A549 (cell line): ENCODE results near the gene NIT2. TPM values are rescaled to one million over a fixed set of nuclear protein-coding genes. Genes with fewer than 3 reads are reported as not detected.

Experiments used
- ATAC-seq, 2 experiments: fragments of 200-7000 bp in 1 of 2; fragments of >200 bp in 1 of 2; cut with Nextera tagmentation in 1 of 2; cut with Tn5 transposase in 1 of 2; 3 replicates each; pipeline versions ENCODE4 v1.8.0 to v1.9.1; 2018 to 2020; ENCODE audit warnings: mild to moderate bottlenecking in 1 of 2, moderate library complexity in 1 of 2
- CTCF ChIA-PET: fragments of 300-600 bp; sonication (Branson Sonifier 250); formaldehyde crosslinking; extraction: SDS; loops from one replicate; lab custom pipeline; 2021; ENCODE audit warnings: antibody characterized with exemption, inconsistent platforms; lab: Yijun Ruan, JAX
- POLR2A ChIA-PET: fragments of 350-600 bp; formaldehyde crosslinking; extraction: SDS; loops from one replicate; lab custom pipeline; 2021; ENCODE audit warnings: antibody characterized with exemption, inconsistent platforms; lab: Yijun Ruan, JAX
- DNase-seq, 2 experiments: peaks; one replicate each; pipeline versions ENCODE4 v3.0.0 to v3.0.0-alpha.2; 2011 to 2016; ENCODE audit warnings: low read depth in 1 of 2, low spot score in 1 of 2
- FAIRE-seq: peaks from 2 replicates; lab custom pipeline; 2011; peaks lifted over from hg19 to GRCh38; lab: Jason Lieb, UNC
- H3K27ac ChIP-seq, 2 experiments: fragments of >200 bp; sonication (Bioruptor Twin); formaldehyde crosslinking; 3 replicates each; pipeline ENCODE4 v1.5.1; 2016 to 2017
- H3K4me1 ChIP-seq: fragments of >200 bp; sonication (Bioruptor Twin); formaldehyde crosslinking; 3 replicates; pipeline ENCODE4 v1.6.1; 2016
- H3K4me2 ChIP-seq: fragments of >200 bp; sonication (Bioruptor Twin); formaldehyde crosslinking; 3 replicates; pipeline ENCODE4 v1.6.1; 2016
- H3K4me3 ChIP-seq: fragments of >200 bp; sonication (Bioruptor Twin); formaldehyde crosslinking; 3 replicates; pipeline ENCODE4 v1.5.1; 2016
- H3K9me3 ChIP-seq: fragments of >200 bp; sonication (Bioruptor Twin); formaldehyde crosslinking; 3 replicates; pipeline ENCODE4 v1.6.1; 2016
- BHLHE40 ChIP-seq: IDR thresholded peaks from 2 replicates; pipeline ENCODE4 v1.6.1; 2012; ENCODE audit warnings: low read depth, low read length, inconsistent platforms
- CEBPB ChIP-seq, 2 experiments: fragments of >200 bp in 1 of 2; sonication (Bioruptor Twin) in 1 of 2; formaldehyde crosslinking in 1 of 2; IDR thresholded peaks; 2 replicates each; pipeline ENCODE4 v1.6.1; 2012 to 2016
- EHF ChIP-seq: fragments of 250-450 bp; sonication (Bioruptor Pico); IDR thresholded peaks from 2 replicates; pipeline ENCODE4 v1.5.0; 2020; ENCODE audit warnings: mild to moderate bottlenecking
- EHMT2 ChIP-seq: fragments of 200-600 bp; sonication (generic); IDR thresholded peaks from 2 replicates; pipeline ENCODE4 v1.6.1; 2016; ENCODE audit warnings: antibody characterized with exemption, low read depth, mild to moderate bottlenecking, moderate library complexity
- ELK1 ChIP-seq: fragments of 150-350 bp; IDR thresholded peaks from 2 replicates; pipeline ENCODE4 v1.6.1; 2014; ENCODE audit warnings: low read depth, mild to moderate bottlenecking, low read length
- EP300 ChIP-seq, 2 experiments: fragments of >200 bp; sonication (Bioruptor Twin); formaldehyde crosslinking; IDR thresholded peaks; 2 replicates in 1 of 2; 3 replicates in 1 of 2; pipeline ENCODE4 v1.6.1; 2016 to 2017
- ESRRA ChIP-seq: fragments of 150-350 bp; IDR thresholded peaks from 2 replicates; pipeline ENCODE4 v1.6.1; 2014; ENCODE audit warnings: mild to moderate bottlenecking, low read length, borderline replicate concordance
- HOXB5 ChIP-seq: fragments of 250-450 bp; sonication (Bioruptor Pico); IDR thresholded peaks from 2 replicates; pipeline ENCODE4 v1.5.0; 2020; ENCODE audit warnings: mild to moderate bottlenecking, moderate library complexity
- NFE2L2 ChIP-seq: fragments of 150-350 bp; conservative IDR thresholded peaks from 2 replicates; pipeline ENCODE4 v1.6.1; 2014; ENCODE audit warnings: low read length
- NPAS2 ChIP-seq: fragments of 250-450 bp; sonication (Bioruptor Pico); IDR thresholded peaks from 2 replicates; pipeline ENCODE4 v1.8.0; 2022; ENCODE audit warnings: mild to moderate bottlenecking, moderate library complexity, borderline replicate concordance
- RCOR1 ChIP-seq: fragments of 150-350 bp; IDR thresholded peaks from 2 replicates; pipeline ENCODE4 v1.6.1; 2014; ENCODE audit warnings: antibody characterized with exemption, low read length, low read depth
- REST ChIP-seq: fragments of 200-600 bp; sonication (generic); IDR thresholded peaks from 2 replicates; pipeline ENCODE4 v1.6.1; 2016; ENCODE audit warnings: antibody characterized with exemption, mild to moderate bottlenecking, moderate library complexity
- SREBF2 ChIP-seq: fragments of 450-650 bp; IDR thresholded peaks from 2 replicates; pipeline ENCODE4 v1.6.1; 2014; ENCODE audit warnings: mild to moderate bottlenecking, moderate library complexity
- TP53 ChIP-seq: fragments of 250-450 bp; sonication (Bioruptor Pico); IDR thresholded peaks from 2 replicates; pipeline ENCODE4 v1.5.0; 2021; ENCODE audit warnings: mild to moderate bottlenecking, moderate library complexity
- ZNF302 ChIP-seq: fragments of 250-450 bp; sonication (Bioruptor Pico); IDR thresholded peaks from 2 replicates; pipeline ENCODE4 v1.9.0; 2021; ENCODE audit warnings: inconsistent platforms, mild to moderate bottlenecking, moderate library complexity
- WGBS: methylation state at CpG from one replicate; pipeline ENCODE4 v1.1.6; 2017; ENCODE audit errors: missing lambda C conversion rate; 5-methylcytosine and 5-hydroxymethylcytosine counted together
- polyA plus RNA-seq, 4 experiments: library from polyadenylated mRNA; depleted of rRNA in 3 of 4; stranded (reverse); fragments of >200 nt; fragmentation: RNase III in 1 of 4; extraction: RNeasy Plus Mini Kit Qiagen cat#74134 plus additional on column Dnase treatment in 1 of 4; gene quantifications; 2 replicates in 3 of 4; 3 replicates in 1 of 4; pipeline ENCODE4 v1.2.3, GENCODE V29; 2011 to 2017
- TF ChIP-seq, protein P1 (sequence below): fragments of >200 bp; sonication (Bioruptor Twin); formaldehyde crosslinking; IDR thresholded peaks from 3 replicates; pipeline ENCODE4 v1.6.1; 2016

NIT2 gene
- polyA plus RNA-seq, 2 of the 4 experiments (the other 2 are of a cell fraction): 75.0 to 140 TPM

- Histone ChIP-seq H3K9me3 (no peaks in the 10 kb centered on the region), H3K27ac (no peak overlapping the region), H3K4me1 (no peaks in the 10 kb centered on the region), H3K4me2 (no peak overlapping the region), H3K4me3 (no peak overlapping the region)
- ChIA-PET POLR2A (no interaction called here), CTCF (no interaction called here)
- TF ChIP-seq ELK1: no peak
- TF ChIP-seq NFE2L2: no peak
- no peak for TF ChIP-seq ESRRA
- no peak for TF ChIP-seq HOXB5 (CRISPR knock-in tag)
- TF ChIP-seq EHMT2: no peak
- no peak for TF ChIP-seq RCOR1
- TF ChIP-seq EP300 (IDR thresholded peaks at IDR 0.05): no peak
- no peak for TF ChIP-seq CEBPB (IDR thresholded peaks at IDR 0.05)
- no peak for TF ChIP-seq EHF (CRISPR knock-in tag)
- DNase-seq (no peak), FAIRE-seq (no peak), ATAC-seq (no peak)
- WGBS: 87% methylated on average over 3 of the region's 3 CpGs
Measured at GRCh38 chr3:100364421-100364820, 29.9 kb downstream of the NIT2 start.

DNA sequence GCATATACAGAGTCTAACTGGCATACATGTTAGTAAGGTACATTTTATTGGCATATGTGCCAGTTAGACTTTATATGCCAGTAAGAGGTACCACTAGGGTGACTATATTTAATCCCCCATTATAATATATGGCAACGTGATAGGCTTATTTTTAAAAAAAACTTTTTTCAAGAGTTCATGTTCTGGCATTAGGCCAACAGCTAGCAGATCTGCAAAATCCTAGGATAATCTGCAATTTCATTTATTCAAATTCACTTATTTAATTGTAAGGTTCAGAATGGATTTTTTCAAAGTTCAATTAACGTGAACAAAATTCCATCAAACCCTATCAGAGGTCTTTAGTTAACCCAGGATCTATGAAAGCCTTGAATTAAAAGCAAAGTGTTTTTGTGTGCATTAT, 31.9 kb downstream of the NIT2 start:
- ChIA-PET POLR2A (no interaction called here), CTCF (interaction anchor here (0.9 kb wide), 1 partner anchor 10 kb away, joined by 4 read pairs; no protein-coding TSS in a partner anchor)
- no peak for ATAC-seq
- H3K4me2 ChIP-seq: no peak overlapping the region
- WGBS: 88% methylated on average over 2 of the region's 2 CpGs
- no peaks in the 10 kb centered on the region for H3K4me1 ChIP-seq
- H3K27ac ChIP-seq: no peak overlapping the region
- no peak overlapping the region for H3K4me3 ChIP-seq
- no peaks in the 10 kb centered on the region for H3K9me3 ChIP-seq
- no peak for TF ChIP-seq NPAS2 (CRISPR knock-in tag)
- no peak for TF ChIP-seq TP53 (CRISPR knock-in tag)
- no peak for FAIRE-seq
- no peak for DNase-seq

DNA sequence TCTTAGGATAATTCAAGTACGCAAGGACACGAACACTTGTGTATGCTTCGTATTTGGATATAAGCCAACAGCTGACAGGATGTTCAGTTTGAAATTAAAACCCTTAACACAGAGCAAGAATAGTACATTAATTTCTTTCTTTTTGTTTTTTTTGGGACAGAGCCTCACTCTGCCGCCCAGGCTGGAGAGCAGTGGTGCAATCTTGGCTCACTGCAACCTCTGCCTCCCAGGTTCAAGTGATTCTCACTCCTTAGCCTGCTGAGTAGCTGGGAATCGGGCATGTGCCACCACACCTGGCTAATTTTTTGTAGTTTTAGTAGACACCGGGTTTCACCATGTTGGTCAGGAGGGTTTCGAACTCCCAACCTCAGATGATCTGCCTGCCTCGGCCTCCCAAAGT, 33.9 kb downstream of the NIT2 start:
- whole genome bisulfite sequencing: 88% methylated on average over 8 of the region's 8 CpGs
- ChIA-PET CTCF (interaction anchor here (1.1 to 1.5 kb wide), 3 partner anchors 12 to 52 kb away, joined by 3 read pairs; no protein-coding TSS in a partner anchor), POLR2A (interaction anchor here (0.6 kb wide), 1 partner anchor 19 kb away, joined by 3 read pairs; no protein-coding TSS in a partner anchor)

More for the DNA sequence above, 33.9 kb downstream of the NIT2 start:
- no peaks in the 10 kb centered on the region for H3K4me1 ChIP-seq
- no peak overlapping the region for H3K27ac ChIP-seq
- no peak for ATAC-seq
- DNase-seq: no peak
- no peak overlapping the region for H3K4me3 ChIP-seq
- TF ChIP-seq ELK1 (no peak), EP300 (IDR thresholded peaks at IDR 0.05) (no peak), ZNF302 (CRISPR knock-in tag) (no peak), SREBF2 (no peak), BHLHE40 (no peak), REST (no peak)
- TF ChIP-seq, protein P1, sequence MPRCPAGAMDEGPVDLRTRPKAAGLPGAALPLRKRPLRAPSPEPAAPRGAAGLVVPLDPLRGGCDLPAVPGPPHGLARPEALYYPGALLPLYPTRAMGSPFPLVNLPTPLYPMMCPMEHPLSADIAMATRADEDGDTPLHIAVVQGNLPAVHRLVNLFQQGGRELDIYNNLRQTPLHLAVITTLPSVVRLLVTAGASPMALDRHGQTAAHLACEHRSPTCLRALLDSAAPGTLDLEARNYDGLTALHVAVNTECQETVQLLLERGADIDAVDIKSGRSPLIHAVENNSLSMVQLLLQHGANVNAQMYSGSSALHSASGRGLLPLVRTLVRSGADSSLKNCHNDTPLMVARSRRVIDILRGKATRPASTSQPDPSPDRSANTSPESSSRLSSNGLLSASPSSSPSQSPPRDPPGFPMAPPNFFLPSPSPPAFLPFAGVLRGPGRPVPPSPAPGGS: no peak
- TF ChIP-seq, all 56 proteins: peak for 0
- no peak for FAIRE-seq
- no peak overlapping the region for H3K4me2 ChIP-seq
- no peaks in the 10 kb centered on the region for H3K9me3 ChIP-seq
